ENCODE measurements around the gene DNAJC5G. TPM values are rescaled to one million over a fixed set of nuclear protein-coding genes. Genes with fewer than 3 reads are reported as not detected.

DNAJC5G gene, protein sequence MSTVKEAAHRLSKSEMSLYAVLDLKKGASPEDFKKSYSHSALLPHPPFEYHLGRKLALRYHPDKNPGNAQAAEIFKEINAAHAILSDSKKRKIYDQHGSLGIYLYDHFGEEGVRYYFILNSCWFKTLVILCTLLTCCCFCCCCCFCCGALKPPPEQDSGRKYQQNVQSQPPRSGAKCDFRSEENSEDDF
- total RNA-seq: not detected in 2 replicates
- not detected in 2 replicates for polyA plus RNA-seq
- not detected in 2 replicates for polyA plus RNA-seq (2012)
- not detected in 2 replicates for polyA minus RNA-seq (ENCODE audit: low replicate concordance)

DNA sequence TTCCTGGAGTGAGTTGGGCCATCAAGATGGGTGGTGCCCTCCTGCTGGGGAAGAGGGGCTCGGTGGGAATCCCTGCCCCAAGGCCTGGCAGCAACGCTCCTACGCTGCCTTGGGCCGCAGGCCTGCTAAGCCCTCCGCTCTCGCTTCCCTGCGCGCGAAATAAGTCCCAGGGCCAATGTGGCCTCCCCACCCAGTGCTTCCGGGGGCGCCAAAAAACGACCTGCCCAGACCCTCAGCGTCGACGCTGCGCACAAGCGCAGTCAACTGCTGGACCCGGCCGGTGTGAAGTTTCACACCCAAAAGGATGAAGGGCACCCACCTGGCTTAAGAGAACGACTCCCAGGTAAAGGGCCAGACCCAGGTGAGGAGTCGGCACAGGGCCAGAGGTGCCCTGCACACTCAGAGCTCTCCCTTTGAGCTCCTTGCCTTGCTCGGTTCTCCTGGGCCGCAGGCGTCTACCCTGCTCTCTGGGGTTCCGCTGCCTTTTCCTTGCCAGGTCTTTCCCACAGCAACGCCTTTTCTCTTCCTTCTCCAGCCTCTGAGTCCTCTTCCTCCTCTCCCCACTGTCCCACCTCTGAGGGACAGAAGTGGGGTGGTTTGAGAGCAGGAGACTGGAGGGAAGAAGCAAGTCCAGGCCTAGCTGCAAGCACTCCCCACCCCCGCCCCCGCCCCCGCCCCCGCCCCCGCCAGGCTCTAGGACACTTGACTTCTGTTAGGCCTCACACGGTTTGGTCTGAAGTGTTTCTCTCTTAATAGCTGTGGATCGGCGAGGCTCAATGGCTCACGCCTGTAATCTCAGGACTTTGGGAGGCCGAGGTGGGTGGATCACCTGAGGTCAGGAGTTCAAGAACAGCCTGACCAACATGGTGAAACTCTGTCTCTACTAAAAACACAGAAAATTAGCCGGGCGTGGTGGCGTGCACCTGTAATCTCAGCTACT, at the start of gene DNAJC5G:
TSS of gene DNAJC5G (plus strand) at position 223 of the 940 bp plus-strand sequence. CDS start 1,296 bp downstream, outside the sequence.
- Histone ChIP-seq H3K9ac (ENCODE audit: insufficient read depth, low read length) (no peak within 1 kb of the TSS), H3K4me2 (ENCODE audit: extremely low read depth, insufficient read depth, low read length) (no peak within 1 kb of the TSS), H3K27ac (ENCODE audit: insufficient read depth, low read length) (no peak within 1 kb of the TSS), H4K20me1 (ENCODE audit: control insufficient read depth, extremely low read depth, insufficient read depth, low read length) (no peaks in the 10 kb centered on the region), H3K36me3 (ENCODE audit: control insufficient read depth, insufficient read depth, low read length) (no peaks in the 10 kb centered on the region), H3K27me3 (ENCODE audit: control insufficient read depth, insufficient read depth, low read length) (peaks cover 13% of the 10 kb centered on the region), H3K79me2 (ENCODE audit: control insufficient read depth, insufficient read depth, low read length) (no peaks in the 10 kb centered on the region), H2AFZ (ENCODE audit: low read length) (no peak within 1 kb of the TSS), H3K4me3 (replicated peaks in 1 of 4; ENCODE audit: control extremely low read depth in 1 of 4, insufficient read depth in 1 of 4, low read depth in 3 of 4, low read length in 4 of 4) (no peak within 1 kb of the TSS), H3K4me1 (ENCODE audit: control insufficient read depth, extremely low read depth, insufficient read depth, low read length) (no peaks in the 10 kb centered on the region), H3K9me3 (ENCODE audit: control insufficient read depth, insufficient read depth, low read depth, low read length) (no peaks in the 10 kb centered on the region)
- TF ChIP-seq EZH2 (IDR thresholded peaks at IDR 0.05; ENCODE audit: low read length, missing control alignments): no peak
- TF ChIP-seq, protein P1, sequence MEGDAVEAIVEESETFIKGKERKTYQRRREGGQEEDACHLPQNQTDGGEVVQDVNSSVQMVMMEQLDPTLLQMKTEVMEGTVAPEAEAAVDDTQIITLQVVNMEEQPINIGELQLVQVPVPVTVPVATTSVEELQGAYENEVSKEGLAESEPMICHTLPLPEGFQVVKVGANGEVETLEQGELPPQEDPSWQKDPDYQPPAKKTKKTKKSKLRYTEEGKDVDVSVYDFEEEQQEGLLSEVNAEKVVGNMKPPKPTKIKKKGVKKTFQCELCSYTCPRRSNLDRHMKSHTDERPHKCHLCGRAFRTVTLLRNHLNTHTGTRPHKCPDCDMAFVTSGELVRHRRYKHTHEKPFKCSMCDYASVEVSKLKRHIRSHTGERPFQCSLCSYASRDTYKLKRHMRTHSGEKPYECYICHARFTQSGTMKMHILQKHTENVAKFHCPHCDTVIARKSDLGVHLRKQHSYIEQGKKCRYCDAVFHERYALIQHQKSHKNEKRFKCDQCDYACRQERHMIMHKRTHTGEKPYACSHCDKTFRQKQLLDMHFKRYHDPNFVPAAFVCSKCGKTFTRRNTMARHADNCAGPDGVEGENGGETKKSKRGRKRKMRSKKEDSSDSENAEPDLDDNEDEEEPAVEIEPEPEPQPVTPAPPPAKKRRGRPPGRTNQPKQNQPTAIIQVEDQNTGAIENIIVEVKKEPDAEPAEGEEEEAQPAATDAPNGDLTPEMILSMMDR (conservative IDR thresholded peaks at IDR 0.05 in 1 of 2, IDR thresholded peaks at IDR 0.05 in 1 of 2; ENCODE audit: low read depth in 1 of 2, low read length in 2 of 2): no peak
- DNase-seq (ENCODE audit: low read depth in 2 of 2): no peak

DNA sequence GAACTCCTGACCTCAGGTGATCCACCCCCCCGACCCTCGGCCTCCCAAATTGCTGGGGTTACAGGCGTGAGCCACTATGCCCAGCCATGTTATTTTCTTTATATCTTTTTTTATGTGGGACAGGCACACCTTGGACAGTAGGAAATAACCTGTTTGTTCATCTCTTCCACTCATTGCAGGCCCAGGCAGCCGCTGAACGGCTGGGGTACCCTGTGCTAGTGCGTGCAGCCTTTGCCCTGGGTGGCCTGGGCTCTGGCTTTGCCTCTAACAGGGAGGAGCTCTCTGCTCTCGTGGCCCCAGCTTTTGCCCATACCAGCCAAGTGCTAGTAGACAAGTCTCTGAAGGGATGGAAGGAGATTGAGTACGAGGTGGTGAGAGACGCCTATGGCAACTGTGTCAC, 49.7 kb upstream of the DNAJC5G start:
- no peak for DNase-seq (ENCODE audit: low read depth in 2 of 2)
- Histone ChIP-seq H3K4me3 (replicated peaks in 1 of 4; ENCODE audit: control extremely low read depth in 1 of 4, insufficient read depth in 1 of 4, low read depth in 3 of 4, low read length in 4 of 4) (no peak overlapping the region), H3K4me1 (ENCODE audit: control insufficient read depth, extremely low read depth, insufficient read depth, low read length) (no peaks in the 10 kb centered on the region), H3K4me2 (ENCODE audit: extremely low read depth, insufficient read depth, low read length) (no peak overlapping the region), H3K9me3 (ENCODE audit: control insufficient read depth, insufficient read depth, low read depth, low read length) (no peaks in the 10 kb centered on the region), H4K20me1 (ENCODE audit: control insufficient read depth, extremely low read depth, insufficient read depth, low read length) (no peaks in the 10 kb centered on the region), H3K27me3 (ENCODE audit: control insufficient read depth, insufficient read depth, low read length) (no peaks in the 10 kb centered on the region), H3K36me3 (ENCODE audit: control insufficient read depth, insufficient read depth, low read length) (peaks cover 21% of the 10 kb centered on the region), H3K9ac (ENCODE audit: insufficient read depth, low read length) (no peak overlapping the region), H3K27ac (ENCODE audit: insufficient read depth, low read length) (no peak overlapping the region), H2AFZ (ENCODE audit: low read length) (no peak overlapping the region), H3K79me2 (ENCODE audit: control insufficient read depth, insufficient read depth, low read length) (no peaks in the 10 kb centered on the region)
- no peak for TF ChIP-seq EZH2 (IDR thresholded peaks at IDR 0.05; ENCODE audit: low read length, missing control alignments)

DNA sequence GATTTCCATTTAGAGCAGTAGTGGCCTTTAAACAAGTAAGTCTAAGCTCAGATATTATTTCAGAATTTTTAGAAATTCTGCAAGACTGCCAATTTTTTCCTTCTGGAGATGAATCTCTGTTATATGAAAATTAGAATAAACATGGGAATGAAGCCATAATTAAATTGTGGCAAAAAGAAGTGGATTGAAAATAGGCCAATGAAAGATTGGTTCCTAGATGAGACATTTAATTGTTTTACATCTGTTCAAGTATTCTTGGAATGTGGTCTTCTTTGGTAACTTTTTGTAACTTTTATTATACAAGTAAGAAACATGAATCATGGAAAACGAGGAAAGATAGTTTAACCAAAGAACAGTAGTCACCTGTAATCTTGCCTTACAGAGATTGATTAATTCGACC, 47.7 kb upstream of the DNAJC5G start:
- Histone ChIP-seq H4K20me1 (ENCODE audit: control insufficient read depth, extremely low read depth, insufficient read depth, low read length) (no peaks in the 10 kb centered on the region), H3K4me2 (ENCODE audit: extremely low read depth, insufficient read depth, low read length) (no peak overlapping the region), H3K27me3 (ENCODE audit: control insufficient read depth, insufficient read depth, low read length) (no peaks in the 10 kb centered on the region), H3K4me1 (ENCODE audit: control insufficient read depth, extremely low read depth, insufficient read depth, low read length) (no peaks in the 10 kb centered on the region), H3K36me3 (ENCODE audit: control insufficient read depth, insufficient read depth, low read length) (peaks cover 24% of the 10 kb centered on the region), H2AFZ (ENCODE audit: low read length) (no peak overlapping the region), H3K9me3 (ENCODE audit: control insufficient read depth, insufficient read depth, low read depth, low read length) (no peaks in the 10 kb centered on the region), H3K4me3 (replicated peaks in 1 of 4; ENCODE audit: control extremely low read depth in 1 of 4, insufficient read depth in 1 of 4, low read depth in 3 of 4, low read length in 4 of 4) (no peak overlapping the region), H3K79me2 (ENCODE audit: control insufficient read depth, insufficient read depth, low read length) (no peaks in the 10 kb centered on the region), H3K9ac (ENCODE audit: insufficient read depth, low read length) (no peak overlapping the region), H3K27ac (ENCODE audit: insufficient read depth, low read length) (no peak overlapping the region)
- DNase-seq (ENCODE audit: low read depth in 2 of 2): no peak
- TF ChIP-seq, protein P1 (conservative IDR thresholded peaks at IDR 0.05 in 1 of 2, IDR thresholded peaks at IDR 0.05 in 1 of 2; ENCODE audit: low read depth in 1 of 2, low read length in 2 of 2): no peak
- no peak for TF ChIP-seq EZH2 (IDR thresholded peaks at IDR 0.05; ENCODE audit: low read length, missing control alignments)

Measured in fibroblast of lung (primary cell).